GM10248 (cell line): Measurements from ENCODE around the gene PAX6.

Source experiments
- CTCF ChIA-PET: fragments of 300-600 bp; sonication (Branson Sonifier 250); formaldehyde crosslinking; extraction: SDS; loops from one replicate; lab custom pipeline; 2021; ENCODE audit warnings: antibody characterized with exemption; lab: Yijun Ruan, JAX
- POLR2A ChIA-PET: fragments of 350-650 bp; sonication (Branson Sonifier 250); formaldehyde crosslinking; extraction: SDS; loops from one replicate; lab custom pipeline; 2020; ENCODE audit warnings: antibody characterized with exemption; lab: Yijun Ruan, JAX
- DNase-seq: peaks from one replicate; pipeline ENCODE4 v3.0.0; 2012; ENCODE audit errors: extremely low spot score
- TF ChIP-seq, protein P1 (sequence below): IDR thresholded peaks from 2 replicates; pipeline ENCODE4 v1.5.1; 2012; ENCODE audit warnings: mild to moderate bottlenecking, low read depth; ENCODE audit errors: extremely low read depth, missing control alignments, control extremely low read depth

PAX6 gene

DNA sequence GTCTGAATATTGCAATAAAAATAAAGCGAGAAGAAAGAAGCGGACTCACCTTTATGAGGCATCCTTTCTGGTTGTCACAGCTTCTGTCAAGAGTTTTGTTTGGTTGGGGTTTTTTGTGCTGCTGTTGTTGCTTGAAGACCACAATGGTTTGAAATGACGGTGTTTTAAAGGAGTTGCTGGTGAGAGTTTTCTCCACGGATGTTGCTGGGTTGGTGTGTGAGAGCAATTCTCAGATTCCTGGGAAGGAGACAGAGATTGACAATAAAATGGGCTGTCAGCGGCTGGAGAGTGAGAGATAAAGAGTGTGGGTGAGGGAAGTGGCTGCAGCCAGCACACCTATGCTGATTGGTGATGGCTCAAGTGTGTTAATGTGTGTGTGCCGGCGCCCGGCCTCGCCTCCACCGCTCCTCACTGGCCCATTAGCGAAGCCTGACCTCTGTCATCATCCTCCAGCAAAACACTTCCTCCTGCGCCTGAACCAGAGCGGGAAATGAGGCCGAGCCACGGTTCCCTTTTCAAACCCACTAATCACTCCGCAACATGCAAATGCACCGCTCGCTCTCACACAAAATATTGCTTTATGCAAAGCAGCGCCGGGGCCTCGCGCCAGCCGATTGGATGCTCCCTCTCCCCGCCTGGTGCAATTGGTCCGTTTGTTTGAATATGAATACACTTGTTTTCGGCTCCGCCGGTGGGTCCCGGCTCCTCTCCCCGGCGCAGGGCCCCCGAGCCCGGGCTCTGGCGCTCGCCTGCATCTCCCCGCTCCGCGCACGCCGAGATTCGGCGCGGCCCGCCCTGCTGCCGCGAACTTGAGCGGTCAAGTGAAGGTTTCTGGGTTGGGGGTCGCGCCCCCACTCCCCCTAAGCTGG, at the start of gene PAX6:
TSS of gene PAX6 (minus strand) at position 544 of the 869 bp plus-strand sequence. CDS start 4,911 bp downstream, outside the sequence.
- ChIA-PET CTCF (interaction anchor here (0.9 to 2.5 kb wide), 4 partner anchors 9 to 196 kb away, joined by 3 to 5 read pairs (median 3); no protein-coding TSS in a partner anchor), POLR2A (no interaction called here)
- TF ChIP-seq, protein P1, sequence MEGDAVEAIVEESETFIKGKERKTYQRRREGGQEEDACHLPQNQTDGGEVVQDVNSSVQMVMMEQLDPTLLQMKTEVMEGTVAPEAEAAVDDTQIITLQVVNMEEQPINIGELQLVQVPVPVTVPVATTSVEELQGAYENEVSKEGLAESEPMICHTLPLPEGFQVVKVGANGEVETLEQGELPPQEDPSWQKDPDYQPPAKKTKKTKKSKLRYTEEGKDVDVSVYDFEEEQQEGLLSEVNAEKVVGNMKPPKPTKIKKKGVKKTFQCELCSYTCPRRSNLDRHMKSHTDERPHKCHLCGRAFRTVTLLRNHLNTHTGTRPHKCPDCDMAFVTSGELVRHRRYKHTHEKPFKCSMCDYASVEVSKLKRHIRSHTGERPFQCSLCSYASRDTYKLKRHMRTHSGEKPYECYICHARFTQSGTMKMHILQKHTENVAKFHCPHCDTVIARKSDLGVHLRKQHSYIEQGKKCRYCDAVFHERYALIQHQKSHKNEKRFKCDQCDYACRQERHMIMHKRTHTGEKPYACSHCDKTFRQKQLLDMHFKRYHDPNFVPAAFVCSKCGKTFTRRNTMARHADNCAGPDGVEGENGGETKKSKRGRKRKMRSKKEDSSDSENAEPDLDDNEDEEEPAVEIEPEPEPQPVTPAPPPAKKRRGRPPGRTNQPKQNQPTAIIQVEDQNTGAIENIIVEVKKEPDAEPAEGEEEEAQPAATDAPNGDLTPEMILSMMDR = no peak
- DNase-seq = peak; percentile 72

GRCh38 chr11:31860391-31860790, 49.3 kb upstream of the PAX6 start:
- DNase-seq = no peak
- CTCF ChIA-PET = interaction anchor here (1.2 to 2.7 kb wide), 3 partner anchors 11 to 98 kb away, joined by 3 to 11 read pairs (median 7); no protein-coding TSS in a partner anchor
- POLR2A ChIA-PET = no interaction called here
- TF ChIP-seq, protein P1 = no peak

DNA sequence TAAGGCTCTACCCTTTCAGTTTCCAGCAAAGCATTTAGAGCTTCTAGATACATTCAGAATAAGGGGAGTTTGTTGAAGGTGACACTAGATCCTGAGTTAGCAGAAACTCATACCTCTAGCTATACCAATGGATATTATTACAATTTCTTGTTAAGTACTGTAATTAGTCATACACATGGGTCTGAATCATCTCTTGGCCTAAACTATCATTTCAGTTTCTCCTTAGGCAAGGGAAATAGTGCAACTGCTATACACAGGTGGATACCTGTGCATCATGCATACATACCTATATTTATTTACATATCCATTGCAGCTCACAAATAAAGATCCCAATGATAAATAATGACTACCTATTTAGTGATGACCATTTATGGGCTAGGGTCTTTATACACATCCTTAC, 45.1 kb upstream of the PAX6 start:
- DNase-seq = no peak
- ChIA-PET POLR2A (no interaction called here), CTCF (no interaction called here)

DNA sequence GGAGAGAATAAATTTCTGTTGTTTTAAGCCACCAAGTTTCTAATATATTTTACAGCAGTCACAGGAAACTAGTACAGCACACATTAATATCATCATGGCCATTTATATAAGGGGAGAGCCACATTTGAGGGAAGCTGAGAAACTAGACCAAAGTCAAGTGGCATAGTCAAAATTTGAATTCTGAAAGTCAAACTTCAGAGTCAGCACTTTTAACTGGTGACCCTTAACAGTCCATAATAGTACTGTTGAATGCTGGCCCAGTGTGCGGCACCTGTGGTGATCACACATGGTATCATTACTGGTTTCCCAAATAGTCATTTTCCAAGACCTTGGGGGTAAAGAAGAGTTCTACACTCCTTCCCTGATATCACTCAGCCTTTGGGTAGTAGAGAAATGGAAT, 44.3 kb upstream of the PAX6 start:
- TF ChIP-seq, protein P1 = no peak
- no peak for DNase-seq
- CTCF ChIA-PET = interaction anchor here (2.5 kb wide), 1 partner anchor 15 kb away, joined by 9 read pairs; no protein-coding TSS in a partner anchor
- POLR2A ChIA-PET = no interaction called here

More for the DNA sequence above, 45.1 kb upstream of the PAX6 start:
- TF ChIP-seq, protein P1 = no peak

GRCh38 chr11:31850365-31850764, 39.2 kb upstream of the PAX6 start:
- ChIA-PET POLR2A (no interaction called here), CTCF (interaction anchor here (0.8 to 2.2 kb wide), 3 partner anchors 12 to 108 kb away, joined by 3 to 8 read pairs (median 4); no protein-coding TSS in a partner anchor)
- TF ChIP-seq, protein P1 = no peak
- no peak for DNase-seq

- TF ChIP-seq, protein P1 = no peak
- no peak for DNase-seq
- POLR2A ChIA-PET = no interaction called here
- CTCF ChIA-PET = interaction anchor here (1.9 kb wide), 1 partner anchor 111 kb away, joined by 6 read pairs; no protein-coding TSS in a partner anchor
Observed at GRCh38 chr11:31847761-31848160, 36.6 kb upstream of the PAX6 start.
